GM12801 (cell line): ENCODE data around the gene TSPAN3.

ENCODE experiments used
- TF ChIP-seq, protein P1 (sequence below): IDR thresholded peaks from one replicate; pipeline ENCODE4 v1.5.1; 2011; ENCODE audit warnings: control low read depth; ENCODE audit not compliant: insufficient read length; ENCODE audit errors: extremely low read depth

Gene TSPAN3

GRCh38 chr15:77084436-77084835 lies 13.5 kb upstream of the TSPAN3 start:
- TF ChIP-seq, protein P1, sequence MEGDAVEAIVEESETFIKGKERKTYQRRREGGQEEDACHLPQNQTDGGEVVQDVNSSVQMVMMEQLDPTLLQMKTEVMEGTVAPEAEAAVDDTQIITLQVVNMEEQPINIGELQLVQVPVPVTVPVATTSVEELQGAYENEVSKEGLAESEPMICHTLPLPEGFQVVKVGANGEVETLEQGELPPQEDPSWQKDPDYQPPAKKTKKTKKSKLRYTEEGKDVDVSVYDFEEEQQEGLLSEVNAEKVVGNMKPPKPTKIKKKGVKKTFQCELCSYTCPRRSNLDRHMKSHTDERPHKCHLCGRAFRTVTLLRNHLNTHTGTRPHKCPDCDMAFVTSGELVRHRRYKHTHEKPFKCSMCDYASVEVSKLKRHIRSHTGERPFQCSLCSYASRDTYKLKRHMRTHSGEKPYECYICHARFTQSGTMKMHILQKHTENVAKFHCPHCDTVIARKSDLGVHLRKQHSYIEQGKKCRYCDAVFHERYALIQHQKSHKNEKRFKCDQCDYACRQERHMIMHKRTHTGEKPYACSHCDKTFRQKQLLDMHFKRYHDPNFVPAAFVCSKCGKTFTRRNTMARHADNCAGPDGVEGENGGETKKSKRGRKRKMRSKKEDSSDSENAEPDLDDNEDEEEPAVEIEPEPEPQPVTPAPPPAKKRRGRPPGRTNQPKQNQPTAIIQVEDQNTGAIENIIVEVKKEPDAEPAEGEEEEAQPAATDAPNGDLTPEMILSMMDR, result no peak

DNA sequence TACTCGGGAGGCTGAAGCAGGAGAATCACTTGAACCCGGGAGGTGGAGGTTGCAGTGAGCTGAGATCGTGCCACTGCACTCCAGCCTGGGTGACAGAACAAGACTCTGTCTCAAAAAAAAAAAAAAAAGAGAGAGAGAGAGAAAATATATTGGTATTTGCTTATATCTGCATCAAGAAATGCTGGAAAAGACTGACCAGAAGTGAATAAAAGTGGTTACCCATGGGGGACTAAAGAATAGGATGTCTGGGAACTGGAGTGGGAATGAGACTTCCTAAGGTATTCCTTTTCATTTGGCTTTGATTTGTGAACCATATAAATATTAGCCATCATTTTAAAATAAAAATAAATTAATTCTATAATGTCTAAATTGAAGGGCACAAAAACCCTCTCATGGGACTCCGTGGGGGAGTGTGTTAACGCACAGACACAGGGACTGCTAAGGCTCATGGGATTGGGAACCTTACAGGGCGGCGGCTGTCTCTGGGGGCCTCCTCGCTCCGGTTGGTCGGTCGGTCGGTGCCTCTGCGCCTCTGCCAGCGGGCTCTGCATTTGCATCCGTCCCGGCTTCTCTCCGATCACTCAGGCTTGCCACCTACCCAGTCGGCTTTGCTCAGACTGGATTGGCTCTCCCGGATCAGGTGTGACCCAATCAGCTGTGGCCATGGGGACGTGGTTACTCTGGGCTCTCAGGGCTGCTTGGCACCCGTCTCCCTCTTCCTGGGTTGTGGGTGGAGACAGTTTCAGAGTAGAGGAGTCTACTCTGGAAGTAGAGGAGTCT lies 12.7 kb upstream of the TSPAN3 start:
- TF ChIP-seq, protein P1, result no peak

GRCh38 chr15:77081971-77082370 lies 11.1 kb upstream of the TSPAN3 start:
- TF ChIP-seq, protein P1, result no peak

DNA sequence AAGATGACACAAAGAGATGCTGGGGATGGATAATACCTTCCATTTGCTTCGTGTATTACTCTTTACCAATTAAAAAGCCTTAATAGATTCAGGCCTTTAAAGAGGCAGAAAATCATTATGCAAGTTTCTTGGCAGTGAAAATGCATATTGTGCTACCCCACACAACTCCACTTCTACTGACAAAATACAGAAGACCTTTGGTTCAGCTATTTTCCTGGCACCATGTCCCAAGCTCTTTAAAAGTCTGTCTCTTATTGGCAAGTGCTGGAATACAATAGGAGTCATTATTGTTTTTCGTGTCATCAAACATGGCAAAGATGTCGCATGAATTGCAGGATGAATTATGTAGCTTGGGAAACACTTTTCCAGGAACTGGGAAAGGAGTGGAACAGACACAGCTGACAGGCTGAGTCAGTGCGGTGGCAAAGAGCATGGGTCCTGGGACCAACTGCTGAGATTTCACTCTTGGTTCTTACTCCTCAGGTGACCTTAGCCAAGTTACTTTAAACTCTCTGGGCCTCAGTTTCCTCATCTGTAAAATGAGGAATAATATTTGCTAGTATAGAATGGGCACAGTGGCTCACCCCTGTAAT lies 5.5 kb upstream of the TSPAN3 start:
- TF ChIP-seq, protein P1, result no peak

DNA sequence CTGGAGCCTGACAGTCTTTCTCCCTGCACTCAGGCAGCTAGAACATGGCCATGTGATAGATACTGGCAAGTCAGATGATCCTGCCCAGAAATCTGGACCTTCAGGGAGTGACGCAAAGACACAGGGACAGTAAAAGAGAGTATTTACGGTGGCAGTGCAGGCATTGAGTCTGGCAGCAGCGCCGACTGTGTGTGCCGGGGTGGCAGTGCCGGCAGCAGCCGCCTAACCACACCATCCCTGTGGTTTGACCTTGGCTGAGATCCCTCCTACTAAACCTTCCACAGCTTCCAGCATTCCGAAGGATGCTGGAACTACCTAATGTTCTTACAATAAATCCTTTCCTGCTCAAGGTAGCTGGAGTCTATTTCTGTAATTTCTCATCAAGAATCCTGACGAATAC lies 4.6 kb upstream of the TSPAN3 start:
- TF ChIP-seq, protein P1, result no peak

GRCh38 chr15:77074350-77074749 lies 3.4 kb upstream of the TSPAN3 start:
- TF ChIP-seq, protein P1, result no peak

DNA sequence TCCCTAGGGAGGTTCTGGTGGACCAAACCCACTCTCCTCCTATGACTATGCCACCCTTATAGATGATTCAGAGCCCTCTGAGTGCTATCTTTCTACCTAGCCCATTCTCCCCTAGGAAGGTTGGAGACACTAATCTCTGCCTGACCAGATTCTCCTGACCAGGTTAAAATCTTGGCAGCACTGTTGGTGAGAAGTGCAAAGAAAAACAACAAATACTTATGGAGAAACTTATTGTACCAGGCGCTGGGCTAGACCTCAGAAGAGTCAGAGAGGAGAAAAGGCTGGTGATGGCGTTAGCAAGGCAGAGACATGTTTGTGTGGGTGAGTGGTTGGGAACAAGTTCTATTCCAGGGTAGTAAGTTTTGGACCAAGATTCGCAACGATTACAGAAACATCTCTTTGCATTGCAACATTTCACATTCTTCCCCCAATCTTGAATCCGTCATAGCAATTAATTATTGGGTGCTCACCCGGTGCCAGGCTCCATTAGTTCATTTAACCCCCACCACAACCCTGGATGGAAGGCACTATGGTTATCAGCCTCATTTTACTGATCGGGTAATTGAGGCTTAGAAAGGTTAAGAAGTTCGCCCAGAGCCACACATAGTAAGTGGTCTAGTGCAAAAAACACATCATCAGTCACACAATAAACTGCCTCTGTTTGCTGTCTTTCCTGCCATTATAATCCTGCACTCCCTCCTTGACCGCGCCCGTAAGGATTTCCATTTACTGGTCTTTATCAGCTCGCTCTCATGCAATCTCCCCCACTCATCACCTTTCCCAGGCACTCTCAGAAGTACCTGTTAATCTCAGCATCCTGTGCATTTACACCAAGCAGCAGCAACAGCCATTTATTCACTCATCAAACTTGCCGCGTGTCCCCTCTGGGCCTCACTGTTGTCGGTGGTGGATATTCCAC lies 655 bp upstream of the TSPAN3 start:
- TF ChIP-seq, protein P1, result no peak
